Astrocyte (in vitro differentiated cells and primary cell): ENCODE results near the gene SLC27A3.
"Not testable (repeated sequence)": the region's sequence is repeated elsewhere in the genome, so short reads cannot be mapped to it uniquely, and the experiment has no call there.

Experiments used
- EZH2 ChIP-seq: IDR thresholded peaks from 2 replicates; pipeline ENCODE4 v1.6.1; 2012; ENCODE audit warnings: mild to moderate bottlenecking, low read length, inconsistent platforms; ENCODE audit not compliant: insufficient read depth
- TF ChIP-seq, protein P1 (sequence below): IDR thresholded peaks from 2 replicates; pipeline ENCODE4 v1.5.1; 2011; ENCODE audit warnings: low read depth, mild to moderate bottlenecking, inconsistent platforms, low read length, moderate library complexity; ENCODE audit not compliant: insufficient read depth

DNA sequence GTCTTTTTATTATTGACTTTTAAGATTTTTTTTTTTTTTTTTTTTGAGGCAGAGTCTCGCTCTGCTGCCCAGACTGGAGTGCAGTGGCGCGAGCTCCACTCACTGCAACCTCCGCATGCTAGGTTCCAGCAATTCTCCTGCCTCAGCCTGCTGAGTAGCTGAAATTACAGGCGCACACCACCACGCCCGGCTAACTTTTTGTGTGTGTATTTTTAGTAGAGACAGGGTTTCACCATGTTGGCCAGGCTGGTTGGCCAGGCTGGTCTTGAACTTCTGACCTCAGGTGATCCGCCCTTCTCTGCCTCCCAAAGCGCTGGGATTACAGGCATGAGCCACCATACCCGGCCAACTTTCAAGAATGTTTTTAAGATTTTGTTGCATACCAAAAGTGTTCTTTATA is 8.5 kb upstream of the SLC27A3 start:
- TF ChIP-seq EZH2: not testable (repeated sequence)
- TF ChIP-seq, protein P1, sequence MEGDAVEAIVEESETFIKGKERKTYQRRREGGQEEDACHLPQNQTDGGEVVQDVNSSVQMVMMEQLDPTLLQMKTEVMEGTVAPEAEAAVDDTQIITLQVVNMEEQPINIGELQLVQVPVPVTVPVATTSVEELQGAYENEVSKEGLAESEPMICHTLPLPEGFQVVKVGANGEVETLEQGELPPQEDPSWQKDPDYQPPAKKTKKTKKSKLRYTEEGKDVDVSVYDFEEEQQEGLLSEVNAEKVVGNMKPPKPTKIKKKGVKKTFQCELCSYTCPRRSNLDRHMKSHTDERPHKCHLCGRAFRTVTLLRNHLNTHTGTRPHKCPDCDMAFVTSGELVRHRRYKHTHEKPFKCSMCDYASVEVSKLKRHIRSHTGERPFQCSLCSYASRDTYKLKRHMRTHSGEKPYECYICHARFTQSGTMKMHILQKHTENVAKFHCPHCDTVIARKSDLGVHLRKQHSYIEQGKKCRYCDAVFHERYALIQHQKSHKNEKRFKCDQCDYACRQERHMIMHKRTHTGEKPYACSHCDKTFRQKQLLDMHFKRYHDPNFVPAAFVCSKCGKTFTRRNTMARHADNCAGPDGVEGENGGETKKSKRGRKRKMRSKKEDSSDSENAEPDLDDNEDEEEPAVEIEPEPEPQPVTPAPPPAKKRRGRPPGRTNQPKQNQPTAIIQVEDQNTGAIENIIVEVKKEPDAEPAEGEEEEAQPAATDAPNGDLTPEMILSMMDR: not testable (repeated sequence)
